Peyer's patch (tissue), 4 donors: ENCODE results near the gene ARHGEF4.

Experiments used
- CTCF ChIP-seq, 6 experiments: fragments of 450-650 bp in 4 of 6; fragments of 200-600 bp in 2 of 6; sonication (generic) in 1 of 6; IDR thresholded peaks; one replicate each; pipeline ENCODE4 v1.5.1; 2017 to 2019; ENCODE audit warnings: antibody characterized with exemption in 6 of 6, mild to moderate bottlenecking in 3 of 6, moderate library complexity in 1 of 6
- POLR2A ChIP-seq, 2 donors: fragments of 450-650 bp; IDR thresholded peaks; one replicate each; pipeline ENCODE4 v1.5.1; 2017; ENCODE audit warnings: antibody characterized with exemption in 2 of 2, mild to moderate bottlenecking in 2 of 2, moderate library complexity in 2 of 2

DNA sequence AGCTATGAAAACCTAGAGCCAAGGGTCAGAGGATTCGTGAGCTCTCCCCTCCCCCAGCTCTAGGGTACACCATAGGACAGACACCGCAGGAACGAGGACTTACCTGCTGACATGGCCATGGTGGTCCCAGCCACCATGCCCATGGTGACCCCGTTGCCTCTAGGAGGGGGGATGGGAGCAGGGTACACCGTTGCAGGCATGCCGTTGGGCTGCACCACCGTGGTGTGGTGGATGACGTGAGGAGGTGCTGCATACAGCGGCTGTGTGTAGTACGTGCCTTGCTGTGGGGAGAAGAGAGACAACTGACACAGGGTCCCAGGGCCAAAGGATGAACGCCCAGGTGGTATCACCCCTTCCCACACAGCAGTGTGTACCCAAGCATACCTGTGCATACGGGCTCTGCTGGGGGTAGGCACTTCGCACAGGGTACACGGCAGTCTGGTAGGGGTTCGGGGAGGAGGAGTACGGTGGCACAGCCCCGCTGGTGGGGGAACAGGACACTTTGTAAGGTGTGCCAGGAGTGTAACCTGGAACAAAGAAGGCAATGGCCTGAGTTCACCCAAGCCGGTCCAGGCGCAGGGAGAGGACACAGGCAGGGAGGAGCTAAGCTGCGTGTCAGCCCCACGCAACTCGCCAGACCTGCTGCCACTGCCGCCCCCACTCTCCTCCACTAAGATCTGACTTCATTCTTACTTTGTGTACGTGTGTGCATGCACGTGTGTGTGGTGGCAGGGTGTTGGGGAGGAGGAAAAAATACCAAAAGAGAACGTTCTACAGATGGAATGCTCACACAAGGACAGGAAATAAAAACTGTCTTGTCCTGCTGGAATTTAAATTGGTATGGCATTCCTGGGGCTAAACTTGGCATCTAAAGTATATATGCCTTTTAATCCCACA lies 218.7 kb downstream of the ARHGEF4 start:
- TF ChIP-seq CTCF (IDR thresholded peaks at IDR 0.05) (no peak), POLR2A (IDR thresholded peaks at IDR 0.05) (no peak)
